ENCODE data around the gene TRAPPC3. TPM values are rescaled to one million over a fixed set of nuclear protein-coding genes. Genes with fewer than 3 reads are reported as not detected.

Gene TRAPPC3
- total RNA-seq, 2 experiments from 2014 or later = 50.3 to 60.4 TPM

DNA sequence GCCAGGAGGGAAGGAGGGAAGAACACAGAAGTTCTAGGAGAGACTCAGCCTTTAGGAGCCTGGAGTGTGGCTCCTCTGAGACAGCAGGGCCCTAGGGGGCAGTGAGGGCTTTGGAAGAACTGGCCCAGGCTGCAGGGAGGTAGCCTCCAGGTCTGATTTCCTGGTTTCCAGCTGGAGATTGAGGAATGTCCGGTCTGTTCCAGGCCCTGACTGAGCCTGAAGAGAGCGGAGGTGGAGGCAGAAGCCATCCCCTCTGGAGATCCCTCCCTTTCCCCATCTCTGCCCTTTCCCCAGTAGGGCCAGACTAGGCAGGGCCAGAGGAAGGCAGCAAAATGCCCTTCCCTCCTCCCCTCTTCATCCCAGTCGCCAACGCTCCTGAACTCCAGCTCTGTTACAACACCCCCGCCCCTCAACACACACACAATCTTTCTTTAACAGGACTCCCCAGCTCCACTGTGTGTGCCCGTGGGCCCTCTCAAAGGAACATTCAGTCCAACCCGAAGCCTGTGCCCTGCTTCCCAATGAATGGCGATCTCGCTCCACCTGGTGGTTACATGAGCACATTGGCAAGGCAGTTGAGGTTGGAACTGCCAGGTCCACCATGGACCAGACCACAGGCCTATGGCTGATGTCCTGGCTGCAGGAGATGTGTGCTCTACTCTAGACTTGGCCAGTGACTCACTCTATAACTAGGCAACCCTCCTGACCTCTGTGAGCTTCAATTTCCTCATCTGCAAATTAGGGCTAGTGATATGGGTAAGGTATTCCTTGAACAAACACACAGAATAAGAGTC is 38.7 kb upstream of the TRAPPC3 start:
- Histone ChIP-seq H3K9me3 (ENCODE audit: low read length) (no peaks in the 10 kb centered on the region), H2AFZ (ENCODE audit: low read length) (peak overlapping the region; percentile 75; the same call in 1 of the 2 replicates), H3K79me2 (ENCODE audit: insufficient read depth, low read depth, low read length) (no peaks in the 10 kb centered on the region), H3K36me3 (ENCODE audit: insufficient read depth, low read length) (no peaks in the 10 kb centered on the region), H3K9me2 (ENCODE audit: insufficient read depth, low read length) (no peaks in the 10 kb centered on the region), H4K20me1 (ENCODE audit: insufficient read depth, low read length) (no peaks in the 10 kb centered on the region), H3K4me2 (ENCODE audit: low read length) (no peak overlapping the region), H3K4me3 (ENCODE audit: low read depth, low read length, poor library complexity, severe bottlenecking) (no peak overlapping the region), H3K4me1 (ENCODE audit: insufficient read depth, low read length, poor library complexity, severe bottlenecking) (peaks cover 5% of the 10 kb centered on the region), H3K27ac (ENCODE audit: low read depth, low read length, poor library complexity, severe bottlenecking) (no peak overlapping the region)
- TF ChIP-seq, protein P1, sequence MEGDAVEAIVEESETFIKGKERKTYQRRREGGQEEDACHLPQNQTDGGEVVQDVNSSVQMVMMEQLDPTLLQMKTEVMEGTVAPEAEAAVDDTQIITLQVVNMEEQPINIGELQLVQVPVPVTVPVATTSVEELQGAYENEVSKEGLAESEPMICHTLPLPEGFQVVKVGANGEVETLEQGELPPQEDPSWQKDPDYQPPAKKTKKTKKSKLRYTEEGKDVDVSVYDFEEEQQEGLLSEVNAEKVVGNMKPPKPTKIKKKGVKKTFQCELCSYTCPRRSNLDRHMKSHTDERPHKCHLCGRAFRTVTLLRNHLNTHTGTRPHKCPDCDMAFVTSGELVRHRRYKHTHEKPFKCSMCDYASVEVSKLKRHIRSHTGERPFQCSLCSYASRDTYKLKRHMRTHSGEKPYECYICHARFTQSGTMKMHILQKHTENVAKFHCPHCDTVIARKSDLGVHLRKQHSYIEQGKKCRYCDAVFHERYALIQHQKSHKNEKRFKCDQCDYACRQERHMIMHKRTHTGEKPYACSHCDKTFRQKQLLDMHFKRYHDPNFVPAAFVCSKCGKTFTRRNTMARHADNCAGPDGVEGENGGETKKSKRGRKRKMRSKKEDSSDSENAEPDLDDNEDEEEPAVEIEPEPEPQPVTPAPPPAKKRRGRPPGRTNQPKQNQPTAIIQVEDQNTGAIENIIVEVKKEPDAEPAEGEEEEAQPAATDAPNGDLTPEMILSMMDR (conservative IDR thresholded peaks at IDR 0.05; ENCODE audit: low read length) = peak; percentile 96
- no peak for TF ChIP-seq EZH2phosphoT487 (IDR thresholded peaks at IDR 0.05; ENCODE audit: borderline replicate concordance, low read depth, low read length)
- ChIA-PET POLR2A (interaction anchor here (1.2 to 1.4 kb wide), 5 partner anchors 24 to 38 kb away, joined by 3 to 7 read pairs (median 5); partner anchors contain the start of gene TRAPPC3), CTCF (ENCODE audit: unreplicated experiment) (interaction anchor here (0.8 to 2.0 kb wide), 7 partner anchors 27 to 98 kb away, joined by 3 to 16 read pairs (median 5); partner anchors contain the start of gene TRAPPC3)
- BruUV-seq (replicated peaks) = no TSS peak
- DNase-seq (ENCODE audit: low spot score) = peak; percentile 89
- intact Hi-C loops (cut with micrococcal nuclease; ENCODE audit: unreplicated experiment) = loop anchor here (1.0 kb wide), 3 partner anchors 39 to 97 kb away; partner anchors contain the start of gene TRAPPC3

DNA sequence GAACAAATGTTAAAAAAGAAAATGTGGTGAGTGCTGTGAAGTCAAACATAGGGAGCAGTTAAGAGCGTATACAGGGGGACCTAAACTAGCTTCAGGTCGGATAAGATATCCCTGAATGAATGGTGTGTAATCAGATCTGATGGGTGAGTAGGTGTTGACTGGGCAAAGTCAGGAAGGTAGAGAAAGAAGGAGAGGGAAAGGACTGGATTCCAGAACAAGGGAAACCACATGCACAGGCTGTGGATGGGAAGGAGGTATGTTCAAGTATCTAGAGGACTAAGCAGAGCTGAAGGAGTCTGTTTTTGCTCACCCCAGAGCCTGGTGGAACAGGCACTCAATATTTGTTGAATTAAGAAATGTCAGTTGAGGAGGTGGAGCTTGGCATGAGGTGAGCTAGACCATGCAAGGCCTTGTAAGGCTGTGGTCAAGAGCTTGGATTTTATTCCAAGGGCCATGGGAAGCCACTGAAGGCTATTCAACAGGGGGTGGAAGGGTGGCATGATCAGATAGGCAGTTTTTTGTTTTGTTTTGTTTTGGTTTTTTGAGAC is 34.1 kb upstream of the TRAPPC3 start:
- Histone ChIP-seq H3K79me2 (ENCODE audit: insufficient read depth, low read depth, low read length) (no peaks in the 10 kb centered on the region), H3K4me2 (ENCODE audit: low read length) (no peak overlapping the region), H3K4me3 (ENCODE audit: low read depth, low read length, poor library complexity, severe bottlenecking) (no peak overlapping the region), H3K27ac (ENCODE audit: low read depth, low read length, poor library complexity, severe bottlenecking) (no peak overlapping the region), H3K4me1 (ENCODE audit: insufficient read depth, low read length, poor library complexity, severe bottlenecking) (peaks cover 5% of the 10 kb centered on the region), H3K36me3 (ENCODE audit: insufficient read depth, low read length) (peaks cover 36% of the 10 kb centered on the region), H3K9me2 (ENCODE audit: insufficient read depth, low read length) (no peaks in the 10 kb centered on the region), H4K20me1 (ENCODE audit: insufficient read depth, low read length) (no peaks in the 10 kb centered on the region), H3K9me3 (ENCODE audit: low read length) (no peaks in the 10 kb centered on the region), H2AFZ (ENCODE audit: low read length) (no peak overlapping the region)
- intact Hi-C loops (cut with micrococcal nuclease; ENCODE audit: unreplicated experiment) = no loop called here
- POLR2A ChIA-PET = interaction anchor here (0.6 to 1.8 kb wide), 3 partner anchors 11 to 533 kb away, joined by 3 to 6 read pairs (median 5); no protein-coding TSS in a partner anchor
- CTCF ChIA-PET (ENCODE audit: unreplicated experiment) = no interaction called here
- TF ChIP-seq, protein P1 (conservative IDR thresholded peaks at IDR 0.05; ENCODE audit: low read length) = no peak
- TF ChIP-seq EZH2phosphoT487 (IDR thresholded peaks at IDR 0.05; ENCODE audit: borderline replicate concordance, low read depth, low read length) = no peak
- no peak for DNase-seq (ENCODE audit: low spot score)
- no TSS peak for BruUV-seq (replicated peaks)
